22Rv1 (cell line): ENCODE data around the gene NUDT8.
A peak's percentile ranks its signal among the peaks of the same experiment; 100 is the strongest.

Experiments
- CTCF ChIP-seq: fragments of 450-650 bp; IDR thresholded peaks from 2 replicates; pipeline ENCODE4 v1.5.1; 2017; ENCODE audit warnings: mild to moderate bottlenecking
- ZFX ChIP-seq: fragments of 450-650 bp; IDR thresholded peaks from 2 replicates; pipeline ENCODE4 v1.6.1; 2017; ENCODE audit warnings: antibody characterized with exemption, borderline replicate concordance

DNA sequence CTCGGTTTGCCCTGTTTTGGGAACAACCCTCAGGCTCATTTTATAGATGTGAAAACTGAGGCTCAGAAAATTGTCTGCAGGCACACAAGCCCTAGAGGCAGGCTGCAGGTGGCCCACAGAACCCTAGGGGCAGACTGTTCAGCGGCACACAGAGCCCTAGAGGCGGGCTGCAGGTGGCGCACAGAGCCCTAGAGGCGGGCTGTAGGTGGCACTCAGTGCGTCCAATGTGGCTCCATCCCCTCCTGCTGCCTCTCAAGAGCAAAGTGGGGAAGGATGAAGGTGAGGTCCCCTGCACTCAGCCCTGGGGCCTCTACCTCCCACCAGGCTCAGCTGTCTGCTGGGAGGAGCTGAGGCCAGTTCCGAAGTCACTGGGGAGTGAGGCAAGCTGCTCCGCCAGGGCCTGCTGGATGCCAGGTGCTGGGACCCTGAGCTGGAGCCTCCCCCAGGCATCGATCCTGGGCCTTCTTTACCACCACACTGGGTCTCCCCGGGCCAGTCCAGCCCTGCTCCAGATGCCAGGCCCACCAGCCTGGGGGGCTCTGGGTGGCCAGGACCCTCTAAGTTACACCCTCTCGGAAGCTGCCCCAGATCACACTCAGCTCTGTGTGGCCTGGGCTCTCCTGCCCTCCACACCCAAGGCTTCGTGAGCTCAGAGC, 18.5 kb upstream of the NUDT8 start:
- TF ChIP-seq CTCF (peak; percentile 24), ZFX (no peak)
